ENCODE measurements around the gene SHMT1. TPM values are rescaled to one million over a fixed set of nuclear protein-coding genes. Genes with fewer than 3 reads are reported as not detected.

SHMT1 gene
- total and polyA plus RNA-seq, 4 donors, result 39.6 to 360 (median 325) TPM

- TF ChIP-seq, protein P1, sequence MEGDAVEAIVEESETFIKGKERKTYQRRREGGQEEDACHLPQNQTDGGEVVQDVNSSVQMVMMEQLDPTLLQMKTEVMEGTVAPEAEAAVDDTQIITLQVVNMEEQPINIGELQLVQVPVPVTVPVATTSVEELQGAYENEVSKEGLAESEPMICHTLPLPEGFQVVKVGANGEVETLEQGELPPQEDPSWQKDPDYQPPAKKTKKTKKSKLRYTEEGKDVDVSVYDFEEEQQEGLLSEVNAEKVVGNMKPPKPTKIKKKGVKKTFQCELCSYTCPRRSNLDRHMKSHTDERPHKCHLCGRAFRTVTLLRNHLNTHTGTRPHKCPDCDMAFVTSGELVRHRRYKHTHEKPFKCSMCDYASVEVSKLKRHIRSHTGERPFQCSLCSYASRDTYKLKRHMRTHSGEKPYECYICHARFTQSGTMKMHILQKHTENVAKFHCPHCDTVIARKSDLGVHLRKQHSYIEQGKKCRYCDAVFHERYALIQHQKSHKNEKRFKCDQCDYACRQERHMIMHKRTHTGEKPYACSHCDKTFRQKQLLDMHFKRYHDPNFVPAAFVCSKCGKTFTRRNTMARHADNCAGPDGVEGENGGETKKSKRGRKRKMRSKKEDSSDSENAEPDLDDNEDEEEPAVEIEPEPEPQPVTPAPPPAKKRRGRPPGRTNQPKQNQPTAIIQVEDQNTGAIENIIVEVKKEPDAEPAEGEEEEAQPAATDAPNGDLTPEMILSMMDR (IDR thresholded peaks at IDR 0.05; ENCODE audit: low read depth, low read length, missing input control), result no peak
- TF ChIP-seq NR2F2 (IDR thresholded peaks at IDR 0.05) (no peak), EGR1 (IDR thresholded peaks at IDR 0.05; ENCODE audit: low read depth in 2 of 2) (no peak), HNF4A (conservative IDR thresholded peaks at IDR 0.05) (no peak)
- TF ChIP-seq, protein P2, sequence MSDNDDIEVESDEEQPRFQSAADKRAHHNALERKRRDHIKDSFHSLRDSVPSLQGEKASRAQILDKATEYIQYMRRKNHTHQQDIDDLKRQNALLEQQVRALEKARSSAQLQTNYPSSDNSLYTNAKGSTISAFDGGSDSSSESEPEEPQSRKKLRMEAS (IDR thresholded peaks at IDR 0.05), result no peak
Measured at GRCh38 chr17:18368946-18369345, 5.6 kb upstream of the SHMT1 start (continued).

- peaks cover 0 to 2% (median 0%) of the 10 kb centered on the region in 4 donors for H3K36me3 ChIP-seq (ENCODE audit: control insufficient read depth in 4 of 4, insufficient read depth in 3 of 4, low read depth in 1 of 4, low read length in 3 of 4)
- H3K4me3 ChIP-seq (ENCODE audit: low read depth in 1 of 3, low read length in 3 of 3), result no peak overlapping the region
- H3K27ac ChIP-seq (ENCODE audit: low read depth in 1 of 2, low read length in 2 of 2), result peak overlapping the region; percentile 52 to 67
- no peak for DNase-seq (ENCODE audit: low spot score)
- 91% methylated on average over 6 of the region's 6 CpGs for WGBS
- TF ChIP-seq, protein P1 (IDR thresholded peaks at IDR 0.05; ENCODE audit: low read depth, low read length, missing input control), result no peak
- TF ChIP-seq GABPA (IDR thresholded peaks at IDR 0.05 in 1 of 2, conservative IDR thresholded peaks at IDR 0.05 in 1 of 2) (no peak), SP1 (IDR thresholded peaks at IDR 0.05) (no peak), ATF3 (IDR thresholded peaks at IDR 0.05) (no peak), HNF4A (conservative IDR thresholded peaks at IDR 0.05) (no peak), JUND (IDR thresholded peaks at IDR 0.05) (no peak), RAD21 (IDR thresholded peaks at IDR 0.05) (no peak), HNF4G (IDR thresholded peaks at IDR 0.05) (no peak), FOXA2 (IDR thresholded peaks at IDR 0.05) (no peak), FOXA1 (IDR thresholded peaks at IDR 0.05) (no peak), RXRA (IDR thresholded peaks at IDR 0.05) (no peak), YY1 (IDR thresholded peaks at IDR 0.05) (no peak), NR2F2 (IDR thresholded peaks at IDR 0.05) (no peak), EGR1 (IDR thresholded peaks at IDR 0.05; ENCODE audit: low read depth in 2 of 2) (no peak), ZBTB33 (IDR thresholded peaks at IDR 0.05) (no peak), TAF1 (conservative IDR thresholded peaks at IDR 0.05) (no peak)
- TF ChIP-seq, protein P2 (IDR thresholded peaks at IDR 0.05), result no peak
- TF ChIP-seq, protein P3, sequence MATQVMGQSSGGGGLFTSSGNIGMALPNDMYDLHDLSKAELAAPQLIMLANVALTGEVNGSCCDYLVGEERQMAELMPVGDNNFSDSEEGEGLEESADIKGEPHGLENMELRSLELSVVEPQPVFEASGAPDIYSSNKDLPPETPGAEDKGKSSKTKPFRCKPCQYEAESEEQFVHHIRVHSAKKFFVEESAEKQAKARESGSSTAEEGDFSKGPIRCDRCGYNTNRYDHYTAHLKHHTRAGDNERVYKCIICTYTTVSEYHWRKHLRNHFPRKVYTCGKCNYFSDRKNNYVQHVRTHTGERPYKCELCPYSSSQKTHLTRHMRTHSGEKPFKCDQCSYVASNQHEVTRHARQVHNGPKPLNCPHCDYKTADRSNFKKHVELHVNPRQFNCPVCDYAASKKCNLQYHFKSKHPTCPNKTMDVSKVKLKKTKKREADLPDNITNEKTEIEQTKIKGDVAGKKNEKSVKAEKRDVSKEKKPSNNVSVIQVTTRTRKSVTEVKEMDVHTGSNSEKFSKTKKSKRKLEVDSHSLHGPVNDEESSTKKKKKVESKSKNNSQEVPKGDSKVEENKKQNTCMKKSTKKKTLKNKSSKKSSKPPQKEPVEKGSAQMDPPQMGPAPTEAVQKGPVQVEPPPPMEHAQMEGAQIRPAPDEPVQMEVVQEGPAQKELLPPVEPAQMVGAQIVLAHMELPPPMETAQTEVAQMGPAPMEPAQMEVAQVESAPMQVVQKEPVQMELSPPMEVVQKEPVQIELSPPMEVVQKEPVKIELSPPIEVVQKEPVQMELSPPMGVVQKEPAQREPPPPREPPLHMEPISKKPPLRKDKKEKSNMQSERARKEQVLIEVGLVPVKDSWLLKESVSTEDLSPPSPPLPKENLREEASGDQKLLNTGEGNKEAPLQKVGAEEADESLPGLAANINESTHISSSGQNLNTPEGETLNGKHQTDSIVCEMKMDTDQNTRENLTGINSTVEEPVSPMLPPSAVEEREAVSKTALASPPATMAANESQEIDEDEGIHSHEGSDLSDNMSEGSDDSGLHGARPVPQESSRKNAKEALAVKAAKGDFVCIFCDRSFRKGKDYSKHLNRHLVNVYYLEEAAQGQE (IDR thresholded peaks at IDR 0.05), result no peak
- H3K9me3 ChIP-seq (ENCODE audit: control insufficient read depth in 4 of 4, low read length in 3 of 4), result no peaks in the 10 kb centered on the region
- H3K9ac ChIP-seq (ENCODE audit: low read depth in 1 of 2, low read length in 2 of 2), result no peak overlapping the region
- no peaks in the 10 kb centered on the region for H3K27me3 ChIP-seq (ENCODE audit: control insufficient read depth in 4 of 4, insufficient read depth in 4 of 4, low read length in 3 of 4)
- peaks cover 2 to 16% (median 8%) of the 10 kb centered on the region in 4 donors for H3K4me1 ChIP-seq (ENCODE audit: control insufficient read depth in 4 of 4, insufficient read depth in 4 of 4, low read length in 3 of 4)
Measured at GRCh38 chr17:18364166-18364565, 816 bp upstream of the SHMT1 start.

Measured in liver (tissue), 9 donors.